Measurements from ENCODE around the gene DGCR2.
"Not testable (repeated sequence)": the region's sequence is repeated elsewhere in the genome, so short reads cannot be mapped to it uniquely, and the experiment has no call there.

DGCR2 gene

GRCh38 chr22:18996376-18996900 lies 125.8 kb downstream of the DGCR2 start:
- DNase-seq: no peak

- no peak for DNase-seq
Measured at GRCh38 chr22:18995327-18995711, 126.9 kb downstream of the DGCR2 start.

GRCh38 chr22:18994701-18995326 lies 127.4 kb downstream of the DGCR2 start:
- DNase-seq: no peak

- no peak for DNase-seq
Measured at GRCh38 chr22:18994056-18994455, 128.2 kb downstream of the DGCR2 start.

GRCh38 chr22:18992543-18993198 lies 129.5 kb downstream of the DGCR2 start:
- no peak for DNase-seq

- no peak for DNase-seq
Measured at GRCh38 chr22:18991821-18992442, 130.3 kb downstream of the DGCR2 start.

- DNase-seq: no peak
Measured at GRCh38 chr22:18991138-18991432, 131.1 kb downstream of the DGCR2 start.

- DNase-seq: no peak
Measured at GRCh38 chr22:18990355-18991137, 131.7 kb downstream of the DGCR2 start.

- DNase-seq: no peak
Measured at GRCh38 chr22:18988958-18989357, 133.3 kb downstream of the DGCR2 start.

GRCh38 chr22:18987765-18988164 lies 134.4 kb downstream of the DGCR2 start:
- DNase-seq: no peak

- not testable (repeated sequence) for DNase-seq
Measured at GRCh38 chr22:18987114-18987513, 135.1 kb downstream of the DGCR2 start.
